Umbilical cord (tissue), 2 donors: ENCODE results near the gene FNIP2. TPM values are rescaled to one million over a fixed set of nuclear protein-coding genes. Genes with fewer than 3 reads are reported as not detected.
"Not testable (repeated sequence)": the region's sequence is repeated elsewhere in the genome, so short reads cannot be mapped to it uniquely, and the experiment has no call there.

Experiments
- DNase-seq: peaks from one replicate; pipeline ENCODE4 v3.0.0-alpha.2; 2015; ENCODE audit warnings: low spot score
- total RNA-seq: library from RNA; depleted of rRNA; stranded (reverse); fragments of >200 nt; gene quantifications from one replicate; pipeline ENCODE4 v1.2.3, GENCODE V29; 2014; ENCODE audit warnings: low replicate concordance; ENCODE audit not compliant: insufficient read depth

FNIP2 gene
- total RNA-seq, 1 donor from 2014 or later, result 69.3 TPM

DNA sequence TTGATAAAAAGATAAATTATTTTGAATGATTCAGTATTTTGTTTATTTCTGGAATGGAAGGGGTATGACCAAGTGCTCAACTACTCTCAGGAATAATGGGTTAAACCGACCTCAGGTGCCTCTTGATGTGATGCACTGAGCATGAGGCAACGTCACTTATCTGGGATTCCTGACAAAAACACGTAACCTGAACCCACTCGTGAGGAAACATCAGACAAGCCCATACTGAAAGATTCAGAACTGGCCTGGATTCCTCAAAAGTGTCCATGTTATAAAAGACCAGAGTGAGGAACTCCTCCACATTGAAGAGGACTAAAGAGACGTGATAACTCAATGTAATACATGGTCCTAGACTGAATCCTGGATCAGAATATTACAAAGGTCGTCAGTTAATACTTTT lies 144.0 kb downstream of the FNIP2 start:
- no peak for DNase-seq

DNA sequence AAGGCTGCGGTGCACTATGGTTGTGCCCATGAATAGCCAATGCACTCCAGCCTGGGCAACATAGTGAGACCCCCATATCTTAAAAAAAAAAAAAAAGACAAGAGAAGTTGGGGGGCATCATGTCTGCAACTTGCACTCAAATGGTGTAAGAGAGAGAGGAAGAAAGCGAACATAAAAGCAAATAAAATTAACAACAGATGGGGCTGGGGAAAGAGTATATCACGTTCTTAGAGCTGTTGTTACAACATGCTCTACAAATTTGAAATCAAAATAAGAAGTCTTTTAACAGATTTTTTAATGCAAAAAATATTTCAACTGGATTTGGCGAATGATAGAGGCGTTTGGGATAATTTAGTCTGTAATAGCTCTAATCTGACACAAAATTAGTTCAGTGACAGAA lies 144.9 kb downstream of the FNIP2 start:
- no peak for DNase-seq

DNA sequence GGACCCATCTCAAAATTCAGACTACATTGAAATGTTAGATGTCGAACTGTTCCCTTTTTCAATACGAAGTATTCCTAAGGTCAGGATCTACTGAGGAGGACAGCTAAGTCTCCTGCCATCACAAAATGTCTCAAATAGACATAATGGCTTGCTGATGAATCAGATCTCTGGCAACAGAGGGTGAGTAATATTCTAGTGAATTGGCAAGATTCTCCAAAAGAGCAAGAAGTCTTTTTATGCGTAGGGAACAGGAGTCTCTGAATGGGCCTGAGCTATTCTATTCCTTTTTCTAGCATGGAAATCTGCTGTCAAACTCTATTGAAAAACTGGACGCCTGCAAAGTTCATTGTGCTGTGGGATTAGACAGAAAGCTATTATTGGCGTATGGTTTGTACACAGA lies 145.4 kb downstream of the FNIP2 start:
- DNase-seq, result peak; percentile 44

- DNase-seq, result no peak
Observed at GRCh38 chr4:158915683-158916241, 146.9 kb downstream of the FNIP2 start.

- not testable (repeated sequence) for DNase-seq
Observed at GRCh38 chr4:158920452-158920996, 151.7 kb downstream of the FNIP2 start.

DNA sequence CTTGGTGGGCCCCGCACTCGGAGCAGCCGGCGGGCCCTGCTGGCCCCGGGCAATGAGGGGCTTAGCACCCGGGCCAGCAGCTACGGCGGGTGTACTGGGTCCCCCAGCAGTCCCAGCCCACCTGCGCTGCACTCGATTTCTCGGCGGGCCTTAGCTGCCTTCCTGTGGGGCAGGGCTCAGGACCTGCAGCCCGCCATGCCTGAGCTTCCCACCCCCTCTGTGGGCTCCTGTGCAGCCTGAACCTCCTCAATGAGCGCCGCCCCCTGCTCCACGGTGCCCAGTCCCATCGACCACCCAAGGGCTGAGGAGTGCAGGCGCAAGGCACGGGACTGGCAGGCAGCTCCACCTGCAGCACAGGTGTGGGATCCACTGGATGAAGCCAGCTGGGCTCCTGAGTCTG lies 158.9 kb downstream of the FNIP2 start:
- DNase-seq, result not testable (repeated sequence)

- DNase-seq, result no peak
Observed at GRCh38 chr4:158929939-158930638, 161.3 kb downstream of the FNIP2 start.

DNA sequence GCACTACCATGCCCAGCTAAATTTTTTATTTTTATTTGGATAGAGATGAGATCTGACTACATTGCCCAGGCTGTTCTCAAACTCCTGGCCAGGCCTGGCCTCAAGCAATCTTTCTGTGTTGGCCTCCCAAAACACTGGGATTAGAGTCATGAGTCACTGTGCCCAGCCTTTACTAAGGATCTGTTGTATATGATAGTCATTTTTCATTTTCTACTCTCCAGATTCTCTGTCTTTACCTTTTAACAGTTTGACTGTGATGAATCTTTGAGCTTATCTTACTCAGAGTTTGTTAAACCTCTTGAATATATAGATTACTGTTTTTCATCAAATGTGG lies 161.8 kb downstream of the FNIP2 start:
- peak; percentile 27 for DNase-seq

GRCh38 chr4:158933236-158933635 lies 164.4 kb downstream of the FNIP2 start:
- DNase-seq, result no peak

DNA sequence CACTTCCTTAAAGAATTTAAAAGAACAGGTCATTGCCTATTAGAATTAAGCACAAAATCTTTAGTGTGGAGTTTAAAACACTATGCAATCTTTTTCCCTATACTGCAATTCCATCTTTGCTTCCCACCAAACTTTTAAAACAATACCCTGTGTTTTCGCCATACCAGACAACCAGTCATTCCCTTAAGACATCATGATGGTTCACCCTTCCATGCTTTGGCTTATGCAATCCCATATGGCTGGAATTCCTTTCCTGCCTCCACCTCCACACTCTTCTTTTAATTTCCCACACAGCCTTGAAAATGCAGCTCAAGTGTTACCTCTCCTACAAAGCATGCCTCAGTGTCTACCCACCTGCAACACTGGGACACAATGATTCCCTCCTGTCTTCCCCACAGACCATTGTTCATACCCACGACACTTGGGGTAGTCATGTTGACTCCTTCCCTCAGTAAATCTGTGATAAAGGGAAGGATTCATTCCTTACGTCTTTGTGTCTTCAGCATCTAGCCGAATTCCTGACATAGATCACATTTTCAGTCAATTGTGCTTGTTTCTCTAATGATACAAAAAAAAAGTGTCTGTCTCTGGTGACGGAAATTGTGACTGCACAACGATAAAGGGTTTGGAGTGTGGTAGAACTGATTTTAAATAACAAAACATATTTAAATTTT lies 166.3 kb downstream of the FNIP2 start:
- DNase-seq, result no peak

DNA sequence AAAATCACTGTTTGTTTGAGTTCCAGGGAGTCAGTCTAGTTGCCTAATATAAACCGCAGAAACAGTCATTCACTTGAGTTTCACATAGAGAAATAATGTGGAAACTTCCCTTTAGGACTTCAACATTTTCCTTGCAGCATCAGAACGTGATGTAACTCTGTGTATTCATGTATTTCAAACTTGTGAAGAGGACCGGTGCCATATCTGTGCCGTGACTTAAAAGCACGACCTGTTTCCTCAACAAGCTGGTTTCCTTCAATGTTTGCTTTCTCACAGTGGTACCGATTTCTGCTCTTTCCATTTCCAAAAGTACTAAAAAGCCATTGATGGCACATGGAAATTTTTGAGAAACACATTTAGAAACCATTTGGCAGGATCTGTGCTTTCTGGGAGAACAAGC lies 167.4 kb downstream of the FNIP2 start:
- no peak for DNase-seq

DNA sequence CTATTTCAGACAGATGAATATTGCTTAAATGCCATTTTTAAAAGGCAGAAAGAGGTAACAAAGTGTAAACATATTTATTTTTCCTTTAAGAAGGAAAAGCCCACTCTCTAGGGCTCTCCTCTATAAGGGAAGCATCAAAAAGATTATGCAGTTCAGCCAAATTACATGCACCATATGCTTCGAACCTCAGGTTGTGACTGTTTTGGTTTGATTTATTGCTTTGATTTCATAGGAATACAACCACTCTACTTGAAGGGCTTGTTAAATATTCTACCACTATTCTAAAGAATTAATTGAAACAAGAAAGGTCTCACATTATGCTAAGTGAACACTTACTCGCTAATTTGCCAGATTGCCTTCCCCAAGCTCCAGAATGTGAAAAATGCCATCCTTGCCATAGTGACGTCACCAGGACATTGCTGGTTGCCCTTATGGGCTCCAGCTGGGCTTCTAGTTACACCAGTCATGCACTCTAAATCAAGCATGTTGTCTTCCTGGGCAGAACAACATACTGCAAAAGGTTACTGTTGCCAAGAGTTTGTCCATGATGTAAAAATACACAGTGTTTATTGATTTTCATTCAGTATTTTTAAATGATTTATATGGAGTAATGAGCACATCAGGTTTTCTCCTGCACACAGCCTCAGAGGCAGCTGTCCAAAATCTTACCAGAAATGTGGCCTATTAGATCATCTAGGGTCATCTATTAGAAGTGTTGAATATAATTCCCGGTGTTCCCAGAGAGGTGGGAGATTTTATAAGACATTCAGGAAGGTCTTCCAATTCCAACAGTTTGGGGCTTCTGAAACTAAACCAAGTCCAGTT lies 169.6 kb downstream of the FNIP2 start:
- no peak for DNase-seq

- DNase-seq, result no peak
Observed at GRCh38 chr4:158940271-158940670, 171.4 kb downstream of the FNIP2 start.

DNA sequence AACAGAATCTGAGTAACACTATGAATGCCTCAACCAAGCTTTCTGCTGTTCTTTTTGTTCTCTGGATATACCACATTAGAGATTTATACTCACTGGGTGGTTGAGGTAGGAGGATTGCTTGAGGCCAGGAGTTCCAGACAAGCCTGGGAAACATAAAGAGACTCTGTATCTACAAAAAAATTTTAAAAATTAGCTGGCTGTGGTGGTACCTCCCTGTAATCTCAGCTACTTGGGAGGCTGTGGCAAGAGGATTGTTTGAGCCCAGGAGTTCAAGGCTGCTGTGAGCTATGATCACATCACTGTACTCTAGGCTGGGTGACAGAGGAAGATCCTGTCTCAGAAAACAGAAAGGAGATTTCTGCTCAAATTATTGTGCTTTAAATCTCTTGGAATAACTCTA lies 172.5 kb downstream of the FNIP2 start:
- DNase-seq, result no peak

DNA sequence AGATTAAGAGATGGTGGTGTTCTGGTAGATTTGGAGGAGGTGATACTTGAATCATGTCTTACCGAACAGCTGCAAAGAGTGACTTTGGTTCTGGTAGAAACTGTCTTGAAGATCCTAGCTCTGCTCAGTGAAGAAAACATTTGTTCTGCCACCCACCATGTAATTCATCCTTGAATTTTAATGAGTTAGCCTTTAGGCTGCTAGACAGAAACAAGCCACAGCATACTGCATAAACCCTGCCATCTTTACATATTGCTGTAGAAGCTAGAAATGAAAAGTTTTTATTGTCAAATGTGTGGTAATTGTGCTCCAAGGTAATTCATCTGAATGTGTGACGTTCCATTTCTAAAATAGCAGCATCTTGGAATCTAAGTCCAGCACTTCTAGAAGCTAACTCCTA lies 173.1 kb downstream of the FNIP2 start:
- no peak for DNase-seq

DNA sequence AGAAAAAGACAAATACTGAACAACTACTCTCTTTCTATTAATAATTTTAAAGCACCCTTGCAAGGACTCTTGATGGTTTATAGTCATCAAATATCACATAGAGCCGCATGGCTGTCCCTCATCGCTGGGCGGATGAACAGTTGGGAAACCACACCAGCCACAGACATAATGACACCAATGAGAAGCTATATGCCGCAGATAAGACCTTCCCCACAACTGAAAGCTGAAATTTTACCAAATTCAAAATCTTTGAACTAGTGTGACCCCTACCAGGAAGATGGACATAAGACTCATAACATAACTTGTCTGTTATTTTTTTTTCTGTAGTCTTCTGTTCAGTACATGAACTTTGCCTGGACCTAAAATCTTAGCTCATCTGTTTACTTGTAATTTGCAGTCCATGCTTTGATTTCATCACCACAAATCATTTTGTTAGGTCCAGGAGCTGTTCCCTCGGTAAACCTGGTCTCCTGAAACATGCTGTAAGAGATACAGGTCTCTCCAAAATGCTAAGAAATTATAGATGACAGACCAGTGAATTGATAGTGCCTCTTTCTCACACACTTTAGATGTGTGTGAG lies 176.8 kb downstream of the FNIP2 start:
- no peak for DNase-seq

DNA sequence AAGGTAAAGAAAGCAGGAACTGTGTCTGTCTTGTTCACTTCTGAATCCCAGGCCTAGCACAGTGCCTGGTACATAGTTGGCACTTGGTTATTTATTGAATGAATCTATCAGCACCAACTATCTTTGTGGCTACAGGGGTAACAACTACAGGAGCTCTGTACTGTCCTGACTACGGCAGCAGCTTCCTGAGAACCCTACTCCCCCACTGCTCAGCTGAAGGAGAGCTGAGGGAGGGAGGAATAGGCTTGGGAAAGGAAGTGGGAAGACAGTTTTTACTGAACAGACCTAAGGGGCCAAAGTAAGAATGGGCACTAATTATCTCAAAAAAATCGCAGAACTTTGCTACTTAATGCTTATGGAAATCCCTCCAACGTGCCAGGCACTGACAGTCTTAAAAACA lies 178.0 kb downstream of the FNIP2 start:
- no peak for DNase-seq

DNA sequence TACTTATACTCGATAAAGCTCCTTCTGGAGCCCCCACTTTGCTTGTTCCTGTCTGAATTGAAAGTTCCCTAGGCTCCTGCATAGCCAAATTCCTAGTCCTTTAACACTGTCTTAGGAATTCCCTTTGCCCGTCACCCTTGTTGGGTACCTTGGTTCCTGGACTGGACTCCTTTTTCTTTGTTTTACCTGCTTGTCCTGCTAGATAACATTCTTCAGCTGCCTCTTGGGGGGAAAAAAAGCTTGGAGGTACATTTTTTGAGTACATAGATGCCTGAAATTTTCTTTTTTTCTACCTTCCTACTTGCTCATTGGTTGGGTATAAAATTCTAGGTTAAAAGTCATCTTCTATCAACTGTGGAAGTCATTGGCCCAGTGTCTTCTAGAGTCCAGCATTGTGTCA lies 179.2 kb downstream of the FNIP2 start:
- DNase-seq, result no peak

DNA sequence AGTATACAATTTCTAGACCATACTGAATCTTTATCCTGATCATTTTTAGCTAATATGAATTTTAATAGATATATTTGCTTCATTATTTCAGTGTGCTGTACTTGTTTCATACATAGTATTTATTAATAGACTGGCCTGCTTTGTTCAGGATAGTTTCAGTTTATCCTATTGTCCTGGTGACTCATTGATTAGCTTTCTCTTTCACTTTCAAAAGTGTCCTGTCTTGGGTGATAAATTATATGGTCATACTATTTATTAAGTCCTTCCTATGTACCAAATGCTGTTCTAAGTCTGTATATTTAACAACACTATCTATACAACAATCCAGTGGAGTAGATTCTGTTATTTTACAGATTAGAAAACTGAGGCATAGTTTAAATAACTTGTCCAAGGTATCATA lies 180.3 kb downstream of the FNIP2 start:
- DNase-seq, result no peak

DNA sequence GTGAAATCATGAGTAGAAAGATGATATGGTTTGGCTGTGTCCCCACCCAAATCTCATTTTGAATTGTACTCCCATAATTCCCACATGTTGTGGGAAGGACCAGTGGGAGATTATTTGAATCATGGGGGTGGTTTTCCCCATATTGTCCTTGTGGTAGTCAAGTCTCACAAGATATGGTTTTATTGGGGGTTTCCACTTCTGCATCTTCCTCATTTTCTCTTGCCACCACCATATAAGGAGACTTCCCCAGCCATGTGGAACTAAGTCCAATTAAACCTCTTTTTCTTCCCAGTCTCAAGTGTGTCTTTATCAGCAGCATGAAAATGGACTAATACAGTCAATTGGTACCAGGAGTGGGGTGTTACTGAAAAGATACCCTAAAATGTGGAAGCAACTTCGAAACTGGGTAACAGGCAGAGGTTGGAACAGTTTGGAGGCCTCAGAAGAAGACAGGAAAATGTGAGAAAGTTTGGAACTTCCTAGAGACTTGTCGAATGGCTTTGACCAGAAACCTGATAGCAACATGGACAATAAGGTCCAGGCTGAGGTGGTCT lies 183.5 kb downstream of the FNIP2 start:
- not testable (repeated sequence) for DNase-seq

DNA sequence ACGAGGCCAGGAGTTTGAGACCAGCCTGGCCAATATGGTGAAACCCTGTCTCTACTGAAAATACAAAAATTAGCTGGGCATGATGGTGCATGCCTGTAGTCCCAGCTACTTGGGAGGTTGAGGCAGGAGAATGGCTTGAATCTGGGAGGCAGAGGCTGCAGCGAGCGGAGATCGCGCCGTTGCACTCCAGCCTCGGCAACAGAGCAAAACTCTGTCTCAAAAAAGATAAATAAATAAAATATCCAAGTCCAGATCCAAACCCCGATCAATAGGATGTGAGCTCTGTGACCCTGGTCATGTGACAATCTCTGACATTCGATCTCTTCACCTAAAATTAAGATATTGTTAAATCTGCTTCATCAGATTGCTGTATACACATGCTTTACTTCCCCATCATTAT lies 187.5 kb downstream of the FNIP2 start:
- DNase-seq, result not testable (repeated sequence)
